GM21390 (cell line): ENCODE data around the gene ANKRD60.

Experiments used
- ATAC-seq: cut with Tn5 transposase; IDR thresholded peaks from one replicate; pipeline ENCODE4 v1.9.1; 2021; ENCODE audit not compliant: unreplicated experiment

ANKRD60 gene

GRCh38 chr20:58224974-58225373 is 3.5 kb downstream of the ANKRD60 start:
- ATAC-seq, result no peak

GRCh38 chr20:58224097-58224496 is 4.4 kb downstream of the ANKRD60 start:
- ATAC-seq, result no peak

- no peak for ATAC-seq
These were observed 5.0 kb downstream of the ANKRD60 start for GRCh38 chr20:58223358-58223941.

GRCh38 chr20:58222446-58222845 is 6.0 kb downstream of the ANKRD60 start:
- no peak for ATAC-seq

GRCh38 chr20:58219342-58219700 is 9.1 kb downstream of the ANKRD60 start:
- ATAC-seq, result no peak

GRCh38 chr20:58218665-58219341 is 9.7 kb downstream of the ANKRD60 start:
- ATAC-seq, result no peak

GRCh38 chr20:58216334-58216733 is 12.1 kb downstream of the ANKRD60 start:
- no peak for ATAC-seq

- ATAC-seq, result no peak
These were observed 13.3 kb downstream of the ANKRD60 start for GRCh38 chr20:58215116-58215515.

- ATAC-seq, result no peak
These were observed 14.1 kb downstream of the ANKRD60 start for GRCh38 chr20:58214310-58214709.

- ATAC-seq, result no peak
These were observed 14.7 kb downstream of the ANKRD60 start for GRCh38 chr20:58213716-58214115.

- ATAC-seq, result no peak
These were observed 15.3 kb downstream of the ANKRD60 start for GRCh38 chr20:58213121-58213520.

- ATAC-seq, result no peak
These were observed 15.8 kb downstream of the ANKRD60 start for GRCh38 chr20:58212636-58213035.

- ATAC-seq, result no peak
These were observed 18.1 kb downstream of the ANKRD60 start for GRCh38 chr20:58210398-58210747.

GRCh38 chr20:58209652-58210397 is 18.6 kb downstream of the ANKRD60 start:
- peak; percentile 66 for ATAC-seq

- no peak for ATAC-seq
These were observed 19.5 kb downstream of the ANKRD60 start for GRCh38 chr20:58208944-58209343.

- ATAC-seq, result no peak
These were observed 22.6 kb downstream of the ANKRD60 start for GRCh38 chr20:58205850-58206249.

GRCh38 chr20:58202044-58202443 is 26.4 kb downstream of the ANKRD60 start:
- no peak for ATAC-seq

- ATAC-seq, result no peak
These were observed 26.8 kb downstream of the ANKRD60 start for GRCh38 chr20:58201616-58202015.

- ATAC-seq, result no peak
These were observed 29.0 kb downstream of the ANKRD60 start for GRCh38 chr20:58199469-58199868.

- no peak for ATAC-seq
These were observed 29.5 kb downstream of the ANKRD60 start for GRCh38 chr20:58198901-58199355.

GRCh38 chr20:58198384-58198783 is 30.1 kb downstream of the ANKRD60 start:
- ATAC-seq, result no peak

GRCh38 chr20:58197185-58197469 is 31.3 kb downstream of the ANKRD60 start:
- ATAC-seq, result no peak
